Measurements from ENCODE around the gene CFDP1. TPM values are rescaled to one million over a fixed set of nuclear protein-coding genes. Genes with fewer than 3 reads are reported as not detected.
A peak's percentile ranks its signal among the peaks of the same experiment; 100 is the strongest.

Gene CFDP1
- total and polyA plus RNA-seq, 8 donors, result 25.8 to 126 (median 60.7) TPM; not detected in 1

DNA sequence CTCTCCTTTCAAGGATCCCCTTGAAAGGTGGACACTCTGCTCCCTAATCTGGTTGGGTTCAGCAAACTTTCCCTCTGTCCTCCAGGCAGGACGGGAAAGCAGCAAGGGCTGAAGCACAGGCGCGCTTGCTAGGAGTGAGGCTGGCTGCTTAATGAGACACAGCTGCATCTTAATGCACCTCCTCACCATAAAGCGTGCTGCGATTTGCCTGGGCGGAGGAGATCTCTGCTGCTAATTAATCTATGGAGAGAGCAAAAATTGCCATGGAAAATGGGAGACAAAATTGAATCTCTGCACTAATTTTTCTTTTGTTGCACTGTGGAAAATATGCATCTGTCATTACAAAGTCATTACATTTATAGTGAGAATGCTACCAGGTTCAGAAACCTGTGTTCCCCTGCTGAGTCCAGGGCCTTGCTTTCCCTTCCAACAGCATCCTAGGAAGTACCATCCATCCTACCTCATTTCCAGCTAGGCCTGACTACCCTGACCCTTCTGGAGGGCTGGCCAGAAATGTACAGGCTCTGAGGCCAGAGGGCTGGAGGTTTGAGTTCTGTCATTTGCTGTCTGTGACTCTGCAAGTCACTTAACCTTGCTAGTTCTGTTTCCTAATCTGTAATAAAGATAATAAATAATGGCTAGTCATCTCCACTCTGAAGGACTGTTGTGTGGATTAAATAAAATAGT is 138.4 kb downstream of the CFDP1 start:
- intact Hi-C loops (cut with DNase I; ENCODE audit: low total_unique reads), result no loop called here
- DNase-seq, result peak in 1 of 2 donors; percentile 38
- no peaks in the 10 kb centered on the region for H3K27me3 ChIP-seq
- no peak for TF ChIP-seq POLR2A (IDR thresholded peaks at IDR 0.05)
- TF ChIP-seq, protein P1, sequence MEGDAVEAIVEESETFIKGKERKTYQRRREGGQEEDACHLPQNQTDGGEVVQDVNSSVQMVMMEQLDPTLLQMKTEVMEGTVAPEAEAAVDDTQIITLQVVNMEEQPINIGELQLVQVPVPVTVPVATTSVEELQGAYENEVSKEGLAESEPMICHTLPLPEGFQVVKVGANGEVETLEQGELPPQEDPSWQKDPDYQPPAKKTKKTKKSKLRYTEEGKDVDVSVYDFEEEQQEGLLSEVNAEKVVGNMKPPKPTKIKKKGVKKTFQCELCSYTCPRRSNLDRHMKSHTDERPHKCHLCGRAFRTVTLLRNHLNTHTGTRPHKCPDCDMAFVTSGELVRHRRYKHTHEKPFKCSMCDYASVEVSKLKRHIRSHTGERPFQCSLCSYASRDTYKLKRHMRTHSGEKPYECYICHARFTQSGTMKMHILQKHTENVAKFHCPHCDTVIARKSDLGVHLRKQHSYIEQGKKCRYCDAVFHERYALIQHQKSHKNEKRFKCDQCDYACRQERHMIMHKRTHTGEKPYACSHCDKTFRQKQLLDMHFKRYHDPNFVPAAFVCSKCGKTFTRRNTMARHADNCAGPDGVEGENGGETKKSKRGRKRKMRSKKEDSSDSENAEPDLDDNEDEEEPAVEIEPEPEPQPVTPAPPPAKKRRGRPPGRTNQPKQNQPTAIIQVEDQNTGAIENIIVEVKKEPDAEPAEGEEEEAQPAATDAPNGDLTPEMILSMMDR (IDR thresholded peaks at IDR 0.05), result no peak
- no peak for TF ChIP-seq EP300 (IDR thresholded peaks at IDR 0.05)
- TF ChIP-seq POLR2AphosphoS5 (IDR thresholded peaks at IDR 0.05), result no peak
- no peak overlapping the region for H3K4me3 ChIP-seq
- H3K36me3 ChIP-seq, result peaks cover 16 to 80% (median 59%) of the 10 kb centered on the region in 4 donors
- peak overlapping the region in 2 of 5 donors; percentile 53 to 82 for H3K27ac ChIP-seq
- H3K9me3 ChIP-seq, result no peaks in the 10 kb centered on the region
- 91 to 99% (median 95%) methylated on average over 6 of the region's 6 CpGs for WGBS, 5 donors
- peaks cover 0 to 22% (median 10%) of the 10 kb centered on the region in 4 donors for H3K4me1 ChIP-seq

DNA sequence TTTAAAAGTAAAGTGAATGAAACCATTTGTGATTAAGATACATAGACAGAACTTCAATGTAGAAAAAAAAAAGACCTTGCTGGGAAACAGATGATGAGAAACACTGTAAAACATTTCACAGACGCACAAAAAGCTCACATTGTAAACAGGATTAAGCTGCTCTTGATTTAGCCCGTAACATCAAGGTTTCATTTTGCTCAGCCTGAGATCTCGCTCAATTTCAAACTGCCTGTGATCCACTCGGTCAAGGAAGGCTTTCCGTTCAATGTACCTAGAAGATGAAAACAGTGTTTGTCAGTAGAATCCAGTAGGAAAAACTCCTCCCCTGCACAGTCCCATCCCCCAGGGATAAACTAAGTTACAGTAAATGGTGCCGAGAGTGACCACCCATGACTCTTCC is 139.5 kb downstream of the CFDP1 start:
- peak in 1 of 3 donors; percentile 25 for TF ChIP-seq POLR2AphosphoS5 (IDR thresholded peaks at IDR 0.05)
- TF ChIP-seq POLR2A (IDR thresholded peaks at IDR 0.05), result no peak
- TF ChIP-seq, protein P1 (IDR thresholded peaks at IDR 0.05), result no peak
- no peak for TF ChIP-seq EP300 (IDR thresholded peaks at IDR 0.05)
- intact Hi-C loops (cut with DNase I; ENCODE audit: low total_unique reads), result no loop called here
- no peak overlapping the region for H3K4me3 ChIP-seq
- 69 to 85% (median 71%) methylated on average over 6 of the region's 6 CpGs for WGBS, 5 donors
- H3K27ac ChIP-seq, result peak overlapping the region in 4 of 5 donors; percentile 1 to 82 (median 56)
- H3K27me3 ChIP-seq, result no peaks in the 10 kb centered on the region
- peaks cover 16 to 76% (median 53%) of the 10 kb centered on the region in 4 donors for H3K36me3 ChIP-seq
- H3K4me1 ChIP-seq, result peaks cover 0 to 22% (median 11%) of the 10 kb centered on the region in 4 donors
- peak in 1 of 2 donors; percentile 28 for DNase-seq
- H3K9me3 ChIP-seq, result no peaks in the 10 kb centered on the region

DNA sequence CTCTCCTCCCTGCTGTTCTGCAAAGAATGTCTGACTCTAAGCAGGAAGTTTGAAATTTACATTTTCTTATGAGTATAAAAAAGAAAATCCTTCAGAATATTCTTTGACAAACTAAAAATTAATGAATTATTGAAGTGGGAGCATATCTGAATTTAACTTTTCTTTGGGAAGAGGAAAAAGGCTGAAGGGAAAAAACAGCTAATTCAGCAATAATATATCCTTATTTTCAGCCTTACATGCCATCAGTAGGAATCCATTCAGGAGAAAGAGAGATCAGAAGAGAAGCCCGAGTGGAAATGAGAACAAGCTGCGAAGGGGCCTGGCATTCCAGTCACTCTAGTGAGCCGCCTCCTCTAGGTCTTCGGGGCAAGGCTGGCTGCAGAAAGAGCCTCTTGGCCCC is 140.1 kb downstream of the CFDP1 start:
- no peaks in the 10 kb centered on the region for H3K9me3 ChIP-seq
- no peak overlapping the region for H3K4me3 ChIP-seq
- TF ChIP-seq POLR2AphosphoS5 (IDR thresholded peaks at IDR 0.05) (no peak), POLR2A (IDR thresholded peaks at IDR 0.05) (no peak)
- TF ChIP-seq, protein P1 (IDR thresholded peaks at IDR 0.05), result no peak
- peak overlapping the region in 4 of 5 donors; percentile 1 to 82 (median 56) for H3K27ac ChIP-seq
- H3K36me3 ChIP-seq, result peaks cover 16 to 70% (median 48%) of the 10 kb centered on the region in 4 donors
- H3K27me3 ChIP-seq, result no peaks in the 10 kb centered on the region
- WGBS, 5 donors, result 70 to 94% (median 81%) methylated on average over 4 of the region's 4 CpGs
- peaks cover 0 to 27% (median 11%) of the 10 kb centered on the region in 4 donors for H3K4me1 ChIP-seq
- intact Hi-C loops (cut with DNase I; ENCODE audit: low total_unique reads), result no loop called here
- DNase-seq, result no peak

DNA sequence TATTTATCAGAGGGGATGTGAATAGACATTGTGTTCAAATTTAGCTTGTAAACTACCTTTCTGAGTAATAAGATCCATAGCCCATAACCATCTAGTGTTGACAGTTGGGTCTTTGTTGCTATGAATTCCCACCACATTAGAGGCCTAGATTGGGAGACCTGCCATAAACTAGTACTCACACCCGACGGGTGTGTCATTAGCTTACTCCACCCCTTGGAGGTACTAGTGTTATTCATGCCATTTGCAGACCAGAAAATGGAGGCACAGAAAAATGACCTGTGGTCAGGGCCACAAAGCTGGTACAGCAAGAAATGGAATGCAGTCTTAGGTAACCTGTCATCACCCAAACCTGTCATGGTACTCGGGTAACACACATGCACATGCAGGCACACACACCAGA is 140.6 kb downstream of the CFDP1 start:
- Histone ChIP-seq H3K4me3 (no peak overlapping the region), H3K27me3 (no peaks in the 10 kb centered on the region), H3K36me3 (peaks cover 16 to 65% (median 48%) of the 10 kb centered on the region in 4 donors), H3K4me1 (peaks cover 0 to 29% (median 11%) of the 10 kb centered on the region in 4 donors), H3K9me3 (no peaks in the 10 kb centered on the region), H3K27ac (peak overlapping the region in 2 of 5 donors; percentile 53 to 82)
- TF ChIP-seq POLR2AphosphoS5 (IDR thresholded peaks at IDR 0.05) (no peak), EP300 (IDR thresholded peaks at IDR 0.05) (no peak), POLR2A (IDR thresholded peaks at IDR 0.05) (no peak)
- TF ChIP-seq, protein P1 (IDR thresholded peaks at IDR 0.05), result no peak
- intact Hi-C loops (cut with DNase I; ENCODE audit: low total_unique reads), result no loop called here
- 70 to 84% (median 80%) methylated on average over 3 of the region's 3 CpGs for WGBS, 5 donors
- no peak for DNase-seq
